ENCODE data around the gene SMARCA4. TPM values are rescaled to one million over a fixed set of nuclear protein-coding genes. Genes with fewer than 3 reads are reported as not detected.

The SMARCA4 gene
- total RNA-seq, 6 experiments from 2014 or later: 105 to 116 (median 114) TPM

DNA sequence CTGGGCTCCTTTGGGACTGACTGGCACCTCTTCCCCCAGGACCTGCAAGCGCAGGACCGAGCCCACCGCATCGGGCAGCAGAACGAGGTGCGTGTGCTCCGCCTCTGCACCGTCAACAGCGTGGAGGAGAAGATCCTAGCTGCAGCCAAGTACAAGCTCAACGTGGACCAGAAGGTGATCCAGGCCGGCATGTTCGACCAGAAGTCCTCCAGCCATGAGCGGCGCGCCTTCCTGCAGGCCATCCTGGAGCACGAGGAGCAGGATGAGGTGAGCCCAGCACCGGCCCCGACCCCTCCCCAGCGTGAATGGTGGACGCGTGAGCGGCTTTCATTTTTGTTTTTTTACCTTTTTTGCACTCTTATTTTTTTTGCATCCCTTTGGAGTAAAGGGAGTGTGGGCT, 72.4 kb downstream of the SMARCA4 start:
- Mint-ChIP-seq H3K27ac (no peak overlapping the region), H3K27me3 (ENCODE audit: insufficient read depth) (peaks cover 8% of the 10 kb centered on the region), H3K4me3 (no peak overlapping the region), H3K36me3 (ENCODE audit: low read depth) (peaks cover 30% of the 10 kb centered on the region), H3K9me3 (no peaks in the 10 kb centered on the region), H3K4me1 (ENCODE audit: low read depth) (no peaks in the 10 kb centered on the region)
- TF ChIP-seq, protein P1, sequence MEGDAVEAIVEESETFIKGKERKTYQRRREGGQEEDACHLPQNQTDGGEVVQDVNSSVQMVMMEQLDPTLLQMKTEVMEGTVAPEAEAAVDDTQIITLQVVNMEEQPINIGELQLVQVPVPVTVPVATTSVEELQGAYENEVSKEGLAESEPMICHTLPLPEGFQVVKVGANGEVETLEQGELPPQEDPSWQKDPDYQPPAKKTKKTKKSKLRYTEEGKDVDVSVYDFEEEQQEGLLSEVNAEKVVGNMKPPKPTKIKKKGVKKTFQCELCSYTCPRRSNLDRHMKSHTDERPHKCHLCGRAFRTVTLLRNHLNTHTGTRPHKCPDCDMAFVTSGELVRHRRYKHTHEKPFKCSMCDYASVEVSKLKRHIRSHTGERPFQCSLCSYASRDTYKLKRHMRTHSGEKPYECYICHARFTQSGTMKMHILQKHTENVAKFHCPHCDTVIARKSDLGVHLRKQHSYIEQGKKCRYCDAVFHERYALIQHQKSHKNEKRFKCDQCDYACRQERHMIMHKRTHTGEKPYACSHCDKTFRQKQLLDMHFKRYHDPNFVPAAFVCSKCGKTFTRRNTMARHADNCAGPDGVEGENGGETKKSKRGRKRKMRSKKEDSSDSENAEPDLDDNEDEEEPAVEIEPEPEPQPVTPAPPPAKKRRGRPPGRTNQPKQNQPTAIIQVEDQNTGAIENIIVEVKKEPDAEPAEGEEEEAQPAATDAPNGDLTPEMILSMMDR (IDR thresholded peaks at IDR 0.05): no peak
- no peak for DNase-seq

DNA sequence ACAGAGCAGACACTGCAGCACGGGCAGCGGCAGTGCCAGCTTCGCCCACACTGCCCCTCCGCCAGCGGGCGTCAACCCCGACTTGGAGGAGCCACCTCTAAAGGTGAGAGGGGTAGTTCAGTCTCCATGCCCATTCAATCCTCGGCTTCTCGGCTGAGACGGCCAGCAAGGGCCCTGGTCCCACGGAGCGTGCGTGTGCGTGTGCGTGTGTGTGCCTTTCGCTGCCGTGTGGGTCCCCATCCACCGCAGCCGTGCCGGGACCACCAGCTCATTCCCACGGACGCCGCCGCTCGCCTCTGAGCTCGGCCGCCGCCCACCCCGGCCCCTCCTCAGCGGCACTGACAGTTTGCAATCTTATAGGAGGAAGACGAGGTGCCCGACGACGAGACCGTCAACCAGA, 72.9 kb downstream of the SMARCA4 start:
- H3K36me3 Mint-ChIP-seq (ENCODE audit: low read depth): peaks cover 30% of the 10 kb centered on the region
- no peak for DNase-seq
- no peak overlapping the region for H3K27ac Mint-ChIP-seq
- no peak overlapping the region for H3K4me3 Mint-ChIP-seq
- H3K9me3 Mint-ChIP-seq: no peaks in the 10 kb centered on the region
- TF ChIP-seq, protein P1 (IDR thresholded peaks at IDR 0.05): no peak
- peaks cover 8% of the 10 kb centered on the region for H3K27me3 Mint-ChIP-seq (ENCODE audit: insufficient read depth)
- H3K4me1 Mint-ChIP-seq (ENCODE audit: low read depth): no peaks in the 10 kb centered on the region

DNA sequence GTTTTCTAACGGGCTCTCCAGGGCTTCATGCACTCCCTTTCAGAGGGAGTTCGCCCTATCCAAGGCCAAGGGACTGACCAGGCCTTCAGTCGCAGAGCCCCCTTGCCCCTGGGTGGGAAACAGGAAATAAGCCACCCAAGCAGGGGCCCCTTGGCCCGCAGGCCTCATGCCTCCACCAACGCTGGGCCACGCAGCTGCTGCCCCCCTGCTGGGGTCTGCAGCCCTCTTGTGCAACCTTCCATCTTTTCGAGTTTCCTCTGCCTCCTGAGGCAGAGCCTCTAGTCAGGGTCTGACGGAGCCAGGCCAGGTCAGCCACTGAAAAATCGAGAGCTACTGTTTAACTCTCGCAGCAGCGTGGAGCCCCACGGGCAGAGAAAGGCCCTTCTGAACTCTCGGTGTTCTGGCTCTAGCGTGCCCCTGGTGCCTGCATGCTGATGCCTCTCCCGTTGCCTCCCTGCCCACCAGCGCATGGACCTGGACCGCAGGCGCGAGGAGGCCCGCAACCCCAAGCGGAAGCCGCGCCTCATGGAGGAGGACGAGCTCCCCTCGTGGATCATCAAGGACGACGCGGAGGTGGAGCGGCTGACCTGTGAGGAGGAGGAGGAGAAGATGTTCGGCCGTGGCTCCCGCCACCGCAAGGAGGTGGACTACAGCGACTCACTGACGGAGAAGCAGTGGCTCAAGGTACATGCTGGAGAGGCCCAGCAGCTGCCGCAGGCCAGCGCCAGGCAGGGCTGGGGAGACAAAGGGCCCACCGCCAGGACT, 73.8 kb downstream of the SMARCA4 start:
- TF ChIP-seq, protein P1 (IDR thresholded peaks at IDR 0.05): no peak
- Mint-ChIP-seq H3K4me3 (no peak overlapping the region), H3K27me3 (ENCODE audit: insufficient read depth) (peaks cover 8% of the 10 kb centered on the region), H3K4me1 (ENCODE audit: low read depth) (no peaks in the 10 kb centered on the region), H3K36me3 (ENCODE audit: low read depth) (peaks cover 30% of the 10 kb centered on the region), H3K27ac (no peak overlapping the region), H3K9me3 (no peaks in the 10 kb centered on the region)
- no peak for DNase-seq

DNA sequence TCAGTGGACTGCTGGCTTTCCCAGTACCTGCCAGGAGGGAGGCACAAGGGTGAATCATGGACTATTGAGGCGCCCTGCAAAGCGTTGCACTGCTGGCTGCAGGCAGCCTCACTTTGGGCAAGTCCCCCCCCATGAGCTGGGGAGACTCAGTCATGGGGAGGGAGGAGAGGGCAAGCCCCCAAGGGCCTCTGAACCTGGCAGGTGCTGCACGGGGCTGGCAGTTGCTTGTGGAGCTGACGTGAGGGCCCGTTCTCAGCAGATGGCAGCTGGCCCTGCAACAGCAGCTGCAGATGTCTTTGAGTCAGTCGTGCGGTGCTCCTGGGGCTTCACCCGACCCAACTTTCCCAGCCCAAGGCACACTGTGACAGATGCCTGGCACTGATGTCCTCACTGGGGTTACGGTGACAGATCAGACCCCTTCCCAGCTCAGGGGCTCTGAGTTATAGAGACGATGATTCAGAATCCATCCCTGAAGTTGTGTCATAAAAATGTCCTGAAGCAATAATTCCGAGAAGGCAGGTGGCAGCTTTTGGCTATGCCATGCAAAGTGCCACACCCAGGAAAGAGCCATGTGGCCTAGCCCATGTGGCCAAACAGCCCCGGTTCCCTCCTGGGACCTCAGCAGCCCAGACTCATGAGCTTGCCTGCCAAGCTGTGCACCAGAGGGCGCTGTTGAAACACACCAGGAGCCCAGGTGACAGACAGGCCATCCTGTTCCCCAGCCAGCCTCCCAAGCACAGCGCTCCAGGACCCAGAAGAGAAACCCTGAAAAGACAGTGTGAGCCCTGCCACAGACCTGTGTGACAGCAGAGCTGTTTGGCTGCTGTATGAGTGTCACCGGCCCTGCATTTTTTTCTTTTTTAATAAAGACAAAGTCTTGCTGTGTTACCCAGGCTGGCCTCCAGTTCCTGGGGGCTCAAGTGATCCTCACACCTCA, 74.9 kb downstream of the SMARCA4 start:
- Mint-ChIP-seq H3K9me3 (no peaks in the 10 kb centered on the region), H3K27me3 (ENCODE audit: insufficient read depth) (peaks cover 8% of the 10 kb centered on the region), H3K4me1 (ENCODE audit: low read depth) (no peaks in the 10 kb centered on the region), H3K36me3 (ENCODE audit: low read depth) (peaks cover 30% of the 10 kb centered on the region), H3K4me3 (no peak overlapping the region), H3K27ac (peak overlapping the region; percentile 57)
- DNase-seq: peak; percentile 74
- TF ChIP-seq, protein P1 (IDR thresholded peaks at IDR 0.05): peak; percentile 91

DNA sequence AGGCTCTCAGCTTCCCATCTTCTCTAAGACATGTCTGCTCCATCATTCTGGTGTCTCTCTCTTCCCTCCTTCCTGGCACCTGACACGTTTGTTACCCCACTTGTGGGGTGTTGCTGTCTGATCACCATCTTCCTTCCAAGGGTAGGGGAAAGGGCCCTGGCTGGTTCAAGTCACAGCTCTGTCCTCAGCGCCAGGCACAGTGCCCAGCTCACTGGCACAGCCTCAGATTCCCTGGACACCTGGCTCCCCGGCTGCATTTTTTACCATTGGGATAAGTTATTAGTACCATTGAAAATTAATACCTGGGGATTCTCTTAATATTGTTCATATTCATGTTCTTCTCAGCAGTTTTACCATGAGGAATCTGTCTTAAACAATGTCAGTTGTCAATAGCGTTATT, 77.7 kb downstream of the SMARCA4 start:
- Mint-ChIP-seq H3K27ac (no peak overlapping the region; the same call in 1 of the 2 replicates), H3K9me3 (no peaks in the 10 kb centered on the region), H3K4me3 (no peak overlapping the region), H3K36me3 (ENCODE audit: low read depth) (peaks cover 24% of the 10 kb centered on the region), H3K4me1 (ENCODE audit: low read depth) (no peaks in the 10 kb centered on the region), H3K27me3 (ENCODE audit: insufficient read depth) (peaks cover 9% of the 10 kb centered on the region)
- TF ChIP-seq, protein P1 (IDR thresholded peaks at IDR 0.05): no peak
- DNase-seq: no peak

All from HFFc6 (cell line).